GM12875 (cell line): ENCODE results near the gene PTPN3.
A peak's percentile ranks its signal among the peaks of the same experiment; 100 is the strongest.

Experiments
- H3K4me3 ChIP-seq: one replicate; pipeline ENCODE4 v1.5.1; 2011; ENCODE audit warnings: low read depth, low read length, control low read depth
- CTCF ChIP-seq: IDR thresholded peaks from 2 replicates; pipeline ENCODE4 v1.5.1; 2011; ENCODE audit warnings: low read depth, mild to moderate bottlenecking, control low read depth, inconsistent platforms, low read length, moderate library complexity, borderline replicate concordance; ENCODE audit not compliant: insufficient read depth

PTPN3 gene

GRCh38 chr9:109408759-109409462 is 89.2 kb downstream of the PTPN3 start:
- no peak for TF ChIP-seq CTCF
- no peak overlapping the region for H3K4me3 ChIP-seq

GRCh38 chr9:109403766-109404320 is 94.3 kb downstream of the PTPN3 start:
- no peak for TF ChIP-seq CTCF
- no peak overlapping the region for H3K4me3 ChIP-seq

- no peak overlapping the region for H3K4me3 ChIP-seq
- TF ChIP-seq CTCF = no peak
These were observed 95.0 kb downstream of the PTPN3 start for GRCh38 chr9:109403116-109403515.

GRCh38 chr9:109401990-109402318 is 96.2 kb downstream of the PTPN3 start:
- TF ChIP-seq CTCF = no peak
- no peak overlapping the region for H3K4me3 ChIP-seq

- peak; percentile 81 for TF ChIP-seq CTCF
- no peak overlapping the region for H3K4me3 ChIP-seq
These were observed 96.7 kb downstream of the PTPN3 start for GRCh38 chr9:109401169-109401989.

- no peak for TF ChIP-seq CTCF
- H3K4me3 ChIP-seq = no peak overlapping the region
These were observed 98.8 kb downstream of the PTPN3 start for GRCh38 chr9:109399258-109399767.
